Measurements from ENCODE around the gene SETD2.

- TF ChIP-seq EP300 (IDR thresholded peaks at IDR 0.05; ENCODE audit: borderline replicate concordance) (no peak), TEAD4 (IDR thresholded peaks at IDR 0.05) (no peak), ZBTB7A (IDR thresholded peaks at IDR 0.05; ENCODE audit: low read depth) (no peak), REST (IDR thresholded peaks at IDR 0.05; ENCODE audit: low read depth) (no peak), TAF1 (IDR thresholded peaks at IDR 0.05; ENCODE audit: low read depth) (no peak), MAX (IDR thresholded peaks at IDR 0.05) (no peak)
Measured at GRCh38 chr3:47108546-47108945, 55.4 kb downstream of the SETD2 start.
